IPS-18a (cell line): ENCODE measurements around the gene NPAS2.

ENCODE experiments used
- H3K27ac ChIP-seq: one replicate; pipeline ENCODE4 v1.5.1; 2013; ENCODE audit warnings: low read length
- H3K27me3 ChIP-seq: one replicate; pipeline ENCODE4 v1.6.1; 2013; ENCODE audit warnings: mild to moderate bottlenecking, low read length; ENCODE audit not compliant: control insufficient read depth, insufficient read depth
- H3K36me3 ChIP-seq: one replicate; pipeline ENCODE4 v1.6.1; 2013; ENCODE audit warnings: low read depth, low read length; ENCODE audit not compliant: control insufficient read depth
- H3K4me1 ChIP-seq: one replicate; pipeline ENCODE4 v1.6.1; 2013; ENCODE audit warnings: low read depth, low read length; ENCODE audit not compliant: control insufficient read depth
- H3K4me3 ChIP-seq: one replicate; pipeline ENCODE4 v1.5.1; 2013; ENCODE audit warnings: low read length
- H3K9ac ChIP-seq: one replicate; pipeline ENCODE4 v1.6.1; 2013; ENCODE audit warnings: mild to moderate bottlenecking, low read length, moderate library complexity
- H3K9me3 ChIP-seq: one replicate; pipeline ENCODE4 v1.6.1; 2013; ENCODE audit warnings: low read depth, low read length; ENCODE audit not compliant: control insufficient read depth

The NPAS2 gene

DNA sequence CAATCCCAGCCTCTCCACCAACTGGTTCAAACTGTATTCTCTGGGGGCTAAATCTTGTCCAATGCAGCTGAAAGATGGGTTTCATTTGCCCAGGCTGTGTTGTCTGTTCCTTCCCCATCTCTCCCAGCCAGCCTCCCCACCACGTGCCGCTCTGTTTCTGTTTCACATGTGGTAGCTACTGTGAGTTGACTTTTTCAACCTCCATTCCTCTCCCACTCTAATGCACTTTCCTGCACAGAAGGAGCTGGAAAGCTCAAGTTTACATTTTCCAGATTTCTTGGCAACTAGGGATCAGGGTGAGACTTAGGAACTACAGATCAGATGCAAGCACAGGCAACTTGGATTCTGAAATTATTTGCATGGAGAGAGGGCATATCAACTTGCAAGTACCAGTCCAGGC lies 19.0 kb upstream of the NPAS2 start:
- H3K36me3 ChIP-seq = no peaks in the 10 kb centered on the region
- H3K27ac ChIP-seq = no peak overlapping the region
- H3K4me3 ChIP-seq = no peak overlapping the region
- H3K9ac ChIP-seq = no peak overlapping the region
- H3K4me1 ChIP-seq = no peaks in the 10 kb centered on the region
- no peaks in the 10 kb centered on the region for H3K27me3 ChIP-seq
- H3K9me3 ChIP-seq = no peaks in the 10 kb centered on the region

DNA sequence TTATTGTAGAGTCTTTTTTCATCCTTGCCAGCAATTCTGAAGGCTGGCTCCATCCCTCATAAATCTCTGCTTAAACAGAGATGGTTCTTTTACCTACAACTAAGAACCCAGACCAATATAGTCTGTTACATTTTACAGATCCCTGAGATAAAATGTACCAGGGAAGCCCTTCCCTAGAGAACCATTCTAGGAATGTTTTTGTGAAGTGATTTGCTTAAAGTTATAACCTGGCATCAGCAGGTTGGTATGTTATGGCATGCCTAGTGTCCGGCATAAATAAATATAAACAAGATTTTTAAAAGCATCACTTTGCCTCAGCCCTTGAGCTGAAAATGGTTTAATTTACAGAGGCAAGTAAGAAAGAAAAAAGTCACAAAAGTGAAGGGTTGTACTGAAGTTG lies 18.5 kb upstream of the NPAS2 start:
- Histone ChIP-seq H3K4me3 (no peak overlapping the region), H3K27ac (no peak overlapping the region), H3K36me3 (no peaks in the 10 kb centered on the region), H3K9me3 (no peaks in the 10 kb centered on the region), H3K9ac (no peak overlapping the region), H3K4me1 (no peaks in the 10 kb centered on the region), H3K27me3 (no peaks in the 10 kb centered on the region)

DNA sequence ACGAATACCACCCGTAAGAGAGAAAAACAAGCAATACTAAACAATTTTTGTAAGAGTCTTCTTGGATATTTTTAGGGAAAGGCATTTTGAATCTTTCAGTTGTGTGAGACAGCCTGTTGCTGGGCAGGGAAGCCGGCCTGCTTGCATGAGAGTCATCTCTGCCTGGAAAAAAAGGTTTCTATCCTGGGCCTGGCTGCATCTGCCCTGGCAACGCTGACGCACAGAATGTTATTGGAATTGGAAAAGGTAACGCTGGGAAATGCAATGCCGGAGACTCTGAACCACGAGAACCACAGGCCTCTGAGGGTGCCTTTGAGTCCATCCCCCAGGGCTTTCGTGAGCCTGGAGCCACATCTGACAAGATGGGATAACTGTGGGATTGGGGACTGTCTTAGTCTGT lies 17.9 kb upstream of the NPAS2 start:
- H3K4me1 ChIP-seq = no peaks in the 10 kb centered on the region
- H3K9ac ChIP-seq = no peak overlapping the region
- H3K27ac ChIP-seq = no peak overlapping the region
- H3K4me3 ChIP-seq = no peak overlapping the region
- no peaks in the 10 kb centered on the region for H3K36me3 ChIP-seq
- H3K9me3 ChIP-seq = no peaks in the 10 kb centered on the region
- H3K27me3 ChIP-seq = no peaks in the 10 kb centered on the region

DNA sequence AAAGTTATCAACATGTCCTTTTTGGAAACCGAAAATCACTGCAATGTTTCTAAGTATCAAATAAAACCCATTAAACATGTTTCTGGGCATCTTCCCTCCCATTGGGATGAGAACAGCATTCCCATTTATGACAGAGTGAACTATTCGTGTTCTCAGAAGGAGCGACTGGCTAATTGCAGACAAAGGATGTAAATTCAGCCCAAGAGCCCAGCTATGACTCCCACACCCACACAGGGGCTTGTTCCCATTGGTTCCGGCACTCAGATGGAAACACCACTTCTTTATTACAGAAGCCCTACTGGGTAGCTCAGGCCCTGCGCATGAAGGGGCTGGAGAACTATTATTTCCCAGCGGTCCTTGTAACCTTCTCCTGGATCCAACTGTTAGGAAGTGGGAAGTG lies 16.6 kb upstream of the NPAS2 start:
- Histone ChIP-seq H3K9me3 (no peaks in the 10 kb centered on the region), H3K9ac (no peak overlapping the region), H3K36me3 (no peaks in the 10 kb centered on the region), H3K4me3 (no peak overlapping the region), H3K4me1 (no peaks in the 10 kb centered on the region), H3K27me3 (no peaks in the 10 kb centered on the region), H3K27ac (no peak overlapping the region)

DNA sequence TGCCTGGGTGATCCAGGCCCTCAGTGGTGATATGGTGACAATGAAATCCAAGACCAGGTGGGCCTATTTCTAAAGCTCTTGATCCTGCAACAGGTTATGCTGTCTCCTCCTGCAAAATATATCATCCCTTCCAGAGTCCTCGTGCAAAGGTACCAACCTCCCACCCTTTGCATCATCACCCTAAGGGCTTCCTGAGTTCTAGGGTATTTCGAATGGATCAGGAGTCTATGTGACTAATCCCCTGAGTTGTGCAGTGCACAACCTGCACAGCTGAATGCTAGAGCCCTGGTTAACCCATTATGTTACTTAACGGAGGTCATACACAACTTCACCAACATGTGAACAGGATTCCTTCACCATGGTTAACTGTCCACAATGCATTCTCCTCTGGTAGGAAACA lies 13.4 kb upstream of the NPAS2 start:
- H3K27ac ChIP-seq = no peak overlapping the region
- H3K9ac ChIP-seq = no peak overlapping the region
- H3K36me3 ChIP-seq = no peaks in the 10 kb centered on the region
- H3K4me1 ChIP-seq = peaks cover 8% of the 10 kb centered on the region
- no peaks in the 10 kb centered on the region for H3K9me3 ChIP-seq
- H3K27me3 ChIP-seq = no peaks in the 10 kb centered on the region
- H3K4me3 ChIP-seq = no peak overlapping the region

DNA sequence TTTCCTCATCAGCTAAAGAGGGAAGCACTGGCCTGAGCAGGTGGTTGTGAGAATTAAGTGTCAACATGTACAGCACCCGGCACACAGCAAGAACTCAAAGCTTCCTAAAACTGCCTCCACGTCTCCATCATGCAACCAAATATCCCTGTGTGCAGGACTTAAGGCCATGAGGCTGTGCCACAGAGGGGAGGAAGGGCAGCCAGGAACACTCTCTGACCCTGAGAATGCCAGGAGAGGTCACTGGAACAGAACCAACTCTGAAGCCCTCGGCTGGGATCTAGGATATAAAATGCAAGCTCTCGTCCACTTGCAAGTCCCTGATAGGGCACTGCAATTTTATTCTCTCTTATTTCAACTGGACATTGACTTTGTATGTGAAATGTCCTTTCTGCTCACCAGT lies 12.2 kb upstream of the NPAS2 start:
- Histone ChIP-seq H3K27me3 (no peaks in the 10 kb centered on the region), H3K36me3 (no peaks in the 10 kb centered on the region), H3K4me3 (no peak overlapping the region), H3K9me3 (no peaks in the 10 kb centered on the region), H3K4me1 (peaks cover 12% of the 10 kb centered on the region), H3K27ac (no peak overlapping the region), H3K9ac (no peak overlapping the region)

DNA sequence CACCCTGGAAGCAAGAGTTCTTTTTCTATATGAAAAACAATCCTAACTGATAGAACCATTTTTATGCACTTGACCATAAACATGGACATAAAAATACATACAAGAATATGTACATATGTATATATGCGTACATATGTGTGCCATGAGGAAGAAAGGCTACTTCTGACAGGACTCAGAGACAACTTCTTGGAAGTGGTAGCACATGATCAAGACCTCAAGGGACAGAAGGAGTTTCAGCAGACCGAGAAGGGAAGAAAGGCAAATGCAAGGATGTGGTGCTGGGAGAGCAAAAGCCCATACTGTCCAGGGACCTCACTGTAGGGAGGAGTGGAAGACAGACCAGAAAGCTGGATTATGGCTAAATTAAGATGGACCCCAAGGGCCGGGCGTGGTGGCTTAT lies 11.4 kb upstream of the NPAS2 start:
- no peaks in the 10 kb centered on the region for H3K27me3 ChIP-seq
- peaks cover 21% of the 10 kb centered on the region for H3K4me1 ChIP-seq
- no peak overlapping the region for H3K4me3 ChIP-seq
- H3K9ac ChIP-seq = no peak overlapping the region
- H3K36me3 ChIP-seq = no peaks in the 10 kb centered on the region
- no peaks in the 10 kb centered on the region for H3K9me3 ChIP-seq
- no peak overlapping the region for H3K27ac ChIP-seq

DNA sequence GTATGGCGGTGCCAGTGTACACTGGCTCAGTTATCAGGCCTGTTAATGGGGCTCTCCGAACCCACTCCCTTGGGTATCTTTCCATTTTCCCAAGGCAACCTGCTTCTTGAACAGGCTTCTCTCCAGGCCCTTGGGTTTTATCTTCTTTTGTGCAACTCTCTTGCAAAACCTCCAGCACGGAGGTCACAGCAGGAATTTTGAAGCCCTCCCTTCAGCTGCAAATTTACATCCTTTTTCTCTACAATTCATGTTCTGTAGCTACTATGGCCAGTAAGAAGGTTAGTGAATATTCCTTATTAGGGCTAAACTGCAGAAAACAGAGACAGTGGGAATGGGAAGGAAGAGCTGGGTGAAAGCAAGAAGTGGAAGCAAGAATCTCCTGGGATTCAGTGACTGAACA lies 10.4 kb upstream of the NPAS2 start:
- no peak overlapping the region for H3K9ac ChIP-seq
- H3K27ac ChIP-seq = no peak overlapping the region

DNA sequence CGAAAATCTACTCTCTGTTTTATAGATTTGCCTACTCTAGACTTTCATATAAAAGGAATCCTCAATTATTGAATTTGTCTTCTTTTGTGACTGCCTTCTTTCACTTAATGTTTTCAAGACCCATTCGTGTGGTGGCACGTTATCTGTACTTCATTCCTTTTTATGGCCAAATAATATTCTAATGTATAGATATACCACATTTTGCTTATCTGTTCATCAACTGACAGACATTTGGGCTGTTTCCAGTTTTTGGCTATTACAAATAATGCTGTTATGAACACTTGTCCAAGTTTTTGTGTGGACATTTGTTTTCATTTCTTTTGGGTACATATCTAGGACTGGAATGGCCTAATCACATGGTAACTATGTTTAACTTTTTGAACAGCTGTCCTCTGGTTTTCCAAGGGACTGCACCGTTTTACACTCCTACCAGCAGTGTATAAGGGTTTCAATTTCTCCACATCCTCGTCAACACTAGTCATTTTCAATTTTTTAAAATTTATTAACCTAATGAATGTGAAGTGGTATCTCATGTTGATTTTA lies 9.3 kb upstream of the NPAS2 start:
- no peaks in the 10 kb centered on the region for H3K9me3 ChIP-seq
- no peaks in the 10 kb centered on the region for H3K27me3 ChIP-seq
- peaks cover 22% of the 10 kb centered on the region for H3K4me1 ChIP-seq
- H3K9ac ChIP-seq = no peak overlapping the region
- no peaks in the 10 kb centered on the region for H3K36me3 ChIP-seq
- H3K4me3 ChIP-seq = no peak overlapping the region
- H3K27ac ChIP-seq = no peak overlapping the region

More for the DNA sequence above, 10.4 kb upstream of the NPAS2 start:
- Histone ChIP-seq H3K4me3 (no peak overlapping the region), H3K27me3 (no peaks in the 10 kb centered on the region), H3K9me3 (no peaks in the 10 kb centered on the region), H3K36me3 (no peaks in the 10 kb centered on the region), H3K4me1 (peaks cover 22% of the 10 kb centered on the region)

DNA sequence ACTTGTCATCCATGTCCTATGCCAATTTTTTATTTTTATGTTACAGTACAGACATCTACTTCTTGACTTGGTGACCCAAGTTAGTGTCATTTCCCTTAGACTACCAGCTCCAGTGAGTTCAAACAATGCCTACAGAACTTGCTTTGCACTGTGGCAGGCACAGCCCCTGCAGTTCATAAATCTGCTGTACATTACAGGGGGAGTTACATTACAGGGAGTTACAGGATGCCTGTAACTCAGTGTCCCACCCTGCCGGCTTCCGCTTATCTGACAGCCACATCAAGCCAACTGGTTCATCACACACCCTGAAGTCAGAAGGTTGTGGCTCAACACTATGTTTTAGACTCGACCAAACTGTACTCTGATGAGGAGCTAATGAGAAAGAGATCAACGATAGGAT lies 7.8 kb upstream of the NPAS2 start:
- Histone ChIP-seq H3K9ac (no peak overlapping the region), H3K27ac (no peak overlapping the region), H3K9me3 (no peaks in the 10 kb centered on the region), H3K4me3 (no peak overlapping the region), H3K4me1 (peaks cover 22% of the 10 kb centered on the region), H3K36me3 (no peaks in the 10 kb centered on the region), H3K27me3 (peaks cover 7% of the 10 kb centered on the region)

DNA sequence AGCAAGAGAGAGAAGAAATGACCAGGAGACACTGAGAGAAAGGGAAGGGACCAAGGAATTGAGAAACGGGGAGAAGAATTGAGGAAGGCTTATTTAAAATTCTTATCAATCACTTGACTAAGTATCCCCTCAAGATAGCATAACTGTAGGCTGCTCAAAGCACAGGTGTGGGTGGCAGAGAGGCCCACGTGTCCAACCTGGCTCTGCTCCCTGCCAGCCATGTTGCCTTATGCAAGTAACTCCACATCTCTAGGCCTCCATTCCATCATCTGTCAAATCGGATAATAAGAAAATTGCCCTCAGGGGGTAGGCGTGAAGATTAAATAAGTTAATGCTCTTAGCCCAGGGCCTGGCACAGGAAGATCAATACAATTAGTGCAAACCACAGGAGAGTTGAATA lies 7.4 kb upstream of the NPAS2 start:
- no peak overlapping the region for H3K9ac ChIP-seq
- H3K9me3 ChIP-seq = no peaks in the 10 kb centered on the region
- no peaks in the 10 kb centered on the region for H3K36me3 ChIP-seq
- no peak overlapping the region for H3K4me3 ChIP-seq
- no peak overlapping the region for H3K27ac ChIP-seq
- peaks cover 11% of the 10 kb centered on the region for H3K27me3 ChIP-seq
- H3K4me1 ChIP-seq = peaks cover 22% of the 10 kb centered on the region

DNA sequence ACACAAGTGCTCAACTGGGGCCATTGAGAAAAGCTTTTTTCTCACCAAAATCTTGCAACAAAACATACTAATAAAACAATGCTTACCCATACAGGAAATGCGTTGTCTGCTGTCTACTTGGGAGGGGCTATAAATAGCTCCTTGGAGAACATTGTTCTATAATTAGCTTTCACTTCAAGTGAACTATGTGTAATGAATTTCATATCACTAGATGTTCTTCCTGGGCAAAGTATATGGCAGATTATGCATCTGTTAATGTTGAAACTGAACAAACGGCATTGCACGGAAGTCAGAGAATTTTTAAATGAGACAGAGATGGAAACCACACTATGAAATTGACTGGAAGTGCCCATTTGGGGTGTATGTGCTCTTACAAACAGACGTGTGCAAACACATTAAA lies 6.4 kb upstream of the NPAS2 start:
- H3K9me3 ChIP-seq = no peaks in the 10 kb centered on the region
- no peaks in the 10 kb centered on the region for H3K36me3 ChIP-seq
- H3K9ac ChIP-seq = no peak overlapping the region
- no peak overlapping the region for H3K4me3 ChIP-seq
- H3K27ac ChIP-seq = no peak overlapping the region
- H3K27me3 ChIP-seq = peaks cover 21% of the 10 kb centered on the region
- peaks cover 22% of the 10 kb centered on the region for H3K4me1 ChIP-seq
